ENCODE data around the gene C1orf35. TPM values are rescaled to one million over a fixed set of nuclear protein-coding genes. Genes with fewer than 3 reads are reported as not detected.

The C1orf35 gene
- total RNA-seq, 1 experiment from 2014 or later = 31.0 TPM

DNA sequence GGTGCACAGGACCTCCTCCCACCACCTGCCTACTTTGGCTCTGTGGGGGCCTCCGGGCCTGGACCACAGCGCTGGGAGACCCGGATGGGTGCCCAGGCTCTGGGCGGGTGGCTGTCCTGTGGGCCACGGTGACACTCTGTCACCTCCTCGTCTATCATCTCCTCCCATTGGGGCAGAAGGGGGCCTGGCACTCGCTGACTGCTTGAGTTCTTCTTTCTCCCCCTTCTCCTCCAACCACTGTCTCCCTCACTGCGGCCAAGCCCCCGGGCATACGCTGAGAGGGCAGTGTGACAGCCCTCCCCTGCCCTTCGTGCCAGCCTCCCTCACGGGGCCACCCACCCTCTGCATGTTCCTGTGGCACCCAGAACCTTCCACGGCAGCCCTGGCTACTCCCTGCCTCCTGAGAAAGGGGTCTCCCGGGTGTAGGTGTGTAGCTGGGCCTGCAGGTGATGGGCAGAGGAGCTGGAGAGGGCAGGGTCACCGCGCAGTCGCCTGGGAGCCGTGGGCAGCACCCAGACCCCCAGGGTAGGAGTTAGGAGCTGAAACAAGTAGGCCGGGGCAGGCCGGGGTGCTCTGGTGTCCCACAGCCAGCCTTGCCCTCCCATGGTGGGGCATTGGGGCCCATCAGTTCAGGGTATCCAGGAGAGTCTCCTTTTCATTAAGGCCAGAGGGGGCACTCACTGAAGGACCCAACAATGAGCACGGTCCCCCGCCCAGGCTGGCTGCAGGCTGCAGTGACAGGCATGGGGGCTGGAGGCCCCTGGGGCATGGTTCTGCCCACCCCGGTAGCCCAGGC is 29.9 kb downstream of the C1orf35 start:
- no peaks in the 10 kb centered on the region for H3K9me3 Mint-ChIP-seq
- H4K5ac ChIP-seq (ENCODE audit: insufficient read length, low read depth, low read length) = no peak overlapping the region
- H3K18ac ChIP-seq (ENCODE audit: insufficient read length, low read depth, low read length) = no peak overlapping the region
- H3K27me3 ChIP-seq (ENCODE audit: insufficient read depth, low read length) = peaks cover 78% of the 10 kb centered on the region; the same call in 1 of the 2 replicates
- H3K79me1 ChIP-seq (ENCODE audit: insufficient read depth, low read depth, low read length, poor library complexity, severe bottlenecking) = no peaks in the 10 kb centered on the region
- peaks cover 83% of the 10 kb centered on the region for H3K27me3 Mint-ChIP-seq (ENCODE audit: low read depth)
- H2BK120ac ChIP-seq (ENCODE audit: low read depth, low read length, poor library complexity, severe bottlenecking) = no peak overlapping the region
- no peak overlapping the region for H3K4ac ChIP-seq (ENCODE audit: low read depth, low read length)
- DNase-seq = no peak
- H3K4me1 ChIP-seq (ENCODE audit: insufficient read depth, low read length) = no peaks in the 10 kb centered on the region
- H2BK12ac ChIP-seq (ENCODE audit: insufficient read length, low read depth, low read length) = no peak overlapping the region
- H2BK15ac ChIP-seq (ENCODE audit: low read depth, low read length) = no peak overlapping the region
- H3K27ac ChIP-seq (ENCODE audit: insufficient read length, low read depth, low read length) = no peak overlapping the region
- no peak overlapping the region for H4K91ac ChIP-seq (ENCODE audit: insufficient read length, low read depth, low read length)
- no peak overlapping the region for H2BK5ac ChIP-seq (ENCODE audit: insufficient read length, low read length)
- no peaks in the 10 kb centered on the region for H3K9me3 ChIP-seq (ENCODE audit: control insufficient read depth, low read depth, low read length)
- no peak overlapping the region for H3T11ph ChIP-seq (ENCODE audit: low read length)
- no peak overlapping the region for H3K4me2 ChIP-seq (ENCODE audit: insufficient read depth, insufficient read length, low read length)
- H3K23me2 ChIP-seq (ENCODE audit: insufficient read length, low read depth, low read length, poor library complexity, severe bottlenecking) = no peaks in the 10 kb centered on the region
- no peak overlapping the region for H3K4me3 Mint-ChIP-seq
- no peak overlapping the region for H3K9ac ChIP-seq (ENCODE audit: extremely low read depth, insufficient read length, low read length)
- no peak overlapping the region for H4K8ac ChIP-seq (replicated peaks; ENCODE audit: insufficient read length, low read depth, low read length)
- H3K79me2 ChIP-seq (ENCODE audit: insufficient read depth, low read length) = no peaks in the 10 kb centered on the region
- H2AFZ ChIP-seq (ENCODE audit: low read length) = no peak overlapping the region
- no peak overlapping the region for H3K23ac ChIP-seq (ENCODE audit: insufficient read length, low read depth, low read length)
- no peak overlapping the region for H2BK20ac ChIP-seq (ENCODE audit: low read depth, low read length, poor library complexity, severe bottlenecking)
- no peaks in the 10 kb centered on the region for H3K36me3 Mint-ChIP-seq (ENCODE audit: insufficient read depth in 1 of 3, low read depth in 3 of 3)
- no peak overlapping the region for H3K56ac ChIP-seq (ENCODE audit: insufficient read length, low read depth, low read length)
- H4K20me1 ChIP-seq (ENCODE audit: control insufficient read depth, insufficient read depth, insufficient read length) = no peaks in the 10 kb centered on the region
- no peak overlapping the region; the same call in 1 of the 2 replicates for H3K14ac ChIP-seq (ENCODE audit: insufficient read depth, low read length)
- H3K4me1 Mint-ChIP-seq = peaks cover 10 to 23% of the 10 kb centered on the region in 2 experiments
- no peak overlapping the region for H2AK5ac ChIP-seq (ENCODE audit: insufficient read length, low read length)
- no CpG with 5 or more reads among the region's 23 CpGs for whole genome bisulfite sequencing (ENCODE audit: extremely low coverage, insufficient read length, low lambda C conversion rate)
- TF ChIP-seq CTCF (conservative IDR thresholded peaks at IDR 0.05) = no peak
- H3K27ac Mint-ChIP-seq = no peak overlapping the region
